Bronchial epithelial cell (primary cell): ENCODE measurements around the gene DUSP19. TPM values are rescaled to one million over a fixed set of nuclear protein-coding genes. Genes with fewer than 3 reads are reported as not detected.
A peak's percentile ranks its signal among the peaks of the same experiment; 100 is the strongest.

ENCODE experiments used
- DNase-seq: peaks from one replicate; pipeline ENCODE4 v3.0.0-alpha.2; 2010; ENCODE audit warnings: low read depth
- FAIRE-seq: peaks from 2 replicates; lab custom pipeline; 2011; peaks lifted over from hg19 to GRCh38; lab: Jason Lieb, UNC
- H3K27me3 ChIP-seq: 2 replicates; pipeline ENCODE4 v1.5.1; 2011; ENCODE audit warnings: low read length; ENCODE audit not compliant: control insufficient read depth, insufficient read depth
- H3K36me3 ChIP-seq: 2 replicates; pipeline ENCODE4 v1.5.1; 2011; ENCODE audit warnings: low read length; ENCODE audit not compliant: control insufficient read depth, insufficient read depth
- H3K4me3 ChIP-seq: 2 replicates; pipeline ENCODE4 v1.5.1; 2011; ENCODE audit warnings: mild to moderate bottlenecking, low read depth, low read length, control low read depth
- total RNA-seq: library from RNA; depleted of rRNA; stranded (reverse); fragments of >200 nt; gene quantifications from 2 replicates; pipeline ENCODE4 v1.2.1, GENCODE V29; 2014
- TF ChIP-seq, protein P1 (sequence below): IDR thresholded peaks from 2 replicates; pipeline ENCODE4 v1.5.1; 2011; ENCODE audit warnings: mild to moderate bottlenecking, moderate library complexity, low read length, control low read depth, inconsistent platforms; ENCODE audit not compliant: insufficient read depth, severe bottlenecking

The DUSP19 gene
- total RNA-seq, 1 donor from 2014 or later = under 0.01 TPM

GRCh38 chr2:183035298-183035953, 43.1 kb upstream of the DUSP19 start:
- no peak for FAIRE-seq
- peak; percentile 48 for DNase-seq
- Histone ChIP-seq H3K4me3 (peak overlapping the region; percentile 70), H3K36me3 (no peaks in the 10 kb centered on the region), H3K27me3 (no peaks in the 10 kb centered on the region)
- TF ChIP-seq, protein P1, sequence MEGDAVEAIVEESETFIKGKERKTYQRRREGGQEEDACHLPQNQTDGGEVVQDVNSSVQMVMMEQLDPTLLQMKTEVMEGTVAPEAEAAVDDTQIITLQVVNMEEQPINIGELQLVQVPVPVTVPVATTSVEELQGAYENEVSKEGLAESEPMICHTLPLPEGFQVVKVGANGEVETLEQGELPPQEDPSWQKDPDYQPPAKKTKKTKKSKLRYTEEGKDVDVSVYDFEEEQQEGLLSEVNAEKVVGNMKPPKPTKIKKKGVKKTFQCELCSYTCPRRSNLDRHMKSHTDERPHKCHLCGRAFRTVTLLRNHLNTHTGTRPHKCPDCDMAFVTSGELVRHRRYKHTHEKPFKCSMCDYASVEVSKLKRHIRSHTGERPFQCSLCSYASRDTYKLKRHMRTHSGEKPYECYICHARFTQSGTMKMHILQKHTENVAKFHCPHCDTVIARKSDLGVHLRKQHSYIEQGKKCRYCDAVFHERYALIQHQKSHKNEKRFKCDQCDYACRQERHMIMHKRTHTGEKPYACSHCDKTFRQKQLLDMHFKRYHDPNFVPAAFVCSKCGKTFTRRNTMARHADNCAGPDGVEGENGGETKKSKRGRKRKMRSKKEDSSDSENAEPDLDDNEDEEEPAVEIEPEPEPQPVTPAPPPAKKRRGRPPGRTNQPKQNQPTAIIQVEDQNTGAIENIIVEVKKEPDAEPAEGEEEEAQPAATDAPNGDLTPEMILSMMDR = no peak

GRCh38 chr2:183035954-183036669, 42.4 kb upstream of the DUSP19 start:
- TF ChIP-seq, protein P1 = no peak
- Histone ChIP-seq H3K36me3 (no peaks in the 10 kb centered on the region), H3K27me3 (no peaks in the 10 kb centered on the region), H3K4me3 (peak overlapping the region; percentile 70)
- DNase-seq (no peak), FAIRE-seq (no peak)

GRCh38 chr2:183037074-183037552, 41.4 kb upstream of the DUSP19 start:
- Histone ChIP-seq H3K36me3 (no peaks in the 10 kb centered on the region), H3K27me3 (no peaks in the 10 kb centered on the region), H3K4me3 (peak overlapping the region; percentile 70)
- TF ChIP-seq, protein P1 = no peak
- FAIRE-seq (peak; percentile 40), DNase-seq (peak; percentile 77)

DNA sequence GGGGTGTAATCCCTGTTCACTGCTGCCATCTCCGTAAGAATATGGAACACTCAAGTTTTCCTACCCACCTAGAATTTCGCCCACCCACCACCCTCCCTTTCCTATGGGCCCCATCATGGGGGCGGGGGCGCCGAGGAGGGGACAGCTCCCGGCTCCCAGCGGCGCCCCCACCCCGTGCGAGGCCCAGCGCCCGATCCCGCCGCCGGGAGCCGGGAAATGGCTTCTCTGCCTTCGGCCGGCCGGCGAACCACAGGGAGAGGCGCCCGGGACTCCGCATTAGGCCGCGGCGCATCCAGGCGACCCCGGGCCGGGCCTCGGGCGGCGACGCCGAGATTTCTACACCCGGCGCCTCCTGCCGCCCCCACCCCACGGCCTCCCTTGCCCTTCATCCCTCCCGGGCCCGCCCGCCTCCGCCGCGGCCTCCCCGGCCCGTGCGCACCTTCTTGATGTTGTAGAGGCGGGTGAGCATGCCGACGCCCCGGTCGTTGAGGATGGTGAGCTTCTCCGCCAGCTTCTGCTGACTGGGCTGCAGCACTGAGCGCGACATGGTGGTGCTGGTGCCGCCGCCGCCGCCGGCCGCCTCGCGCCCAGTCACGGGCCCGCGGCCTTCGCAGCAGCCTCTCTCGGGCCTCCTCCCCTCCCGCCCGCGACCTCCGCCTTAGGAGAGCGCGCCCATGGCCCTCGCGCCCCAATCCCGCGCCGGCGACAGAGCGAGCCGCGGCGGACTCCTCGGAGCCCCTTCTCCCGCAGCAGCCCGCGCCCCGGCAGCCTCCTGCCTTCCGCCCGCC, 40.8 kb upstream of the DUSP19 start:
- peak overlapping the region; percentile 70 for H3K4me3 ChIP-seq
- FAIRE-seq (no peak), DNase-seq (no peak)
- H3K27me3 ChIP-seq = no peaks in the 10 kb centered on the region
- no peaks in the 10 kb centered on the region for H3K36me3 ChIP-seq
- TF ChIP-seq, protein P1 = no peak

- no peak for FAIRE-seq
- peak; percentile 49 for DNase-seq
- Histone ChIP-seq H3K27me3 (no peaks in the 10 kb centered on the region), H3K36me3 (no peaks in the 10 kb centered on the region), H3K4me3 (peak within 1 kb of the TSS; percentile 70)
- TF ChIP-seq, protein P1 = peak; percentile 64
These were observed 39.9 kb upstream of the DUSP19 start, which contains the start of gene NCKAP1 for GRCh38 chr2:183038341-183039300. NCKAP1 (minus strand) TSS chr2:183038457; CDS start chr2:183038099, 358 bp downstream.
